SK-N-SH (cell line): ENCODE data around the gene CTSG.

ENCODE experiments used
- CTCF ChIP-seq: fragments of 200-600 bp; sonication (generic); IDR thresholded peaks from 2 replicates; pipeline ENCODE4 v1.6.1; 2017; ENCODE audit warnings: antibody characterized with exemption, mild to moderate bottlenecking, moderate library complexity
- EP300 ChIP-seq, 2 experiments: IDR thresholded peaks; 2 replicates each; pipeline versions ENCODE4 v1.4.0 to v1.6.1; 2012; ENCODE audit warnings: borderline replicate concordance in 1 of 2, low read depth in 1 of 2, low read length in 1 of 2
- EZH2phosphoT487 ChIP-seq: fragments of 200-600 bp; sonication (generic); IDR thresholded peaks from 2 replicates; pipeline ENCODE4 v1.6.1; 2017; ENCODE audit warnings: low read depth, mixed run types, mild to moderate bottlenecking, antibody characterized with exemption, moderate library complexity, borderline replicate concordance
- GATA2 ChIP-seq: sonication (generic); formaldehyde crosslinking; IDR thresholded peaks from 2 replicates; pipeline ENCODE4 v1.5.0; 2020; ENCODE audit warnings: mild to moderate bottlenecking, missing genetic modification reagents
- YY1 ChIP-seq: IDR thresholded peaks from 2 replicates; pipeline ENCODE4 v1.4.0; 2012; ENCODE audit warnings: low read depth, mild to moderate bottlenecking
- TF ChIP-seq, protein P1 (sequence below): IDR thresholded peaks from 2 replicates; pipeline ENCODE4 v1.4.0; 2012; ENCODE audit warnings: low read depth, borderline replicate concordance

- TF ChIP-seq CTCF = no peak
- TF ChIP-seq EP300 (IDR thresholded peaks at IDR 0.05; ENCODE audit: borderline replicate concordance in 1 of 2, low read depth in 1 of 2, low read length in 1 of 2) = no peak
- no peak for TF ChIP-seq YY1
- no peak for TF ChIP-seq EZH2phosphoT487
- TF ChIP-seq GATA2 (CRISPR knock-in tag) = no peak
- TF ChIP-seq, protein P1, sequence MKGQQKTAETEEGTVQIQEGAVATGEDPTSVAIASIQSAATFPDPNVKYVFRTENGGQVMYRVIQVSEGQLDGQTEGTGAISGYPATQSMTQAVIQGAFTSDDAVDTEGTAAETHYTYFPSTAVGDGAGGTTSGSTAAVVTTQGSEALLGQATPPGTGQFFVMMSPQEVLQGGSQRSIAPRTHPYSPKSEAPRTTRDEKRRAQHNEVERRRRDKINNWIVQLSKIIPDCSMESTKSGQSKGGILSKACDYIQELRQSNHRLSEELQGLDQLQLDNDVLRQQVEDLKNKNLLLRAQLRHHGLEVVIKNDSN = no peak
Observed at GRCh38 chr14:24574206-24574774, 1.8 kb downstream of the CTSG start.
